Activated CD8-positive, alpha-beta memory T cell treated with anti-CD3 and anti-CD28 coated beads for 36 hours (primary cell): ENCODE results near the gene CFL1. TPM values are rescaled to one million over a fixed set of nuclear protein-coding genes. Genes with fewer than 3 reads are reported as not detected.

ENCODE experiments used
- CTCF ChIA-PET: fragments of 350-600 bp; sonication (Branson Sonifier 250); formaldehyde crosslinking; loops from one replicate; lab custom pipeline; 2021; ENCODE audit warnings: antibody characterized with exemption; lab: Charles Lee
- POLR2A ChIA-PET: fragments of 350-600 bp; sonication (Branson Sonifier 250); formaldehyde crosslinking; loops from one replicate; lab custom pipeline; 2021; ENCODE audit warnings: antibody characterized with exemption; lab: Charles Lee
- total RNA-seq, 2 experiments: library from RNA; stranded (reverse); gene quantifications; one replicate each; pipeline ENCODE4 v1.2.3, GENCODE V29; 2021

CFL1 gene
- total RNA-seq, 2 experiments from 2014 or later = 1,167 to 1,207 TPM

GRCh38 chr11:65891219-65892136, 33.5 kb upstream of the CFL1 start:
- ChIA-PET POLR2A (interaction anchor here (0.6 to 4.7 kb wide), 16 partner anchors 9 to 321 kb away, joined by 3 to 67 read pairs (median 4); partner anchors contain the start of genes BANF1, C11orf68, CFL1 and EIF1AD), CTCF (interaction anchor here (1.0 to 12.8 kb wide), 11 partner anchors 7 to 176 kb away, joined by 3 to 163 read pairs (median 10); partner anchors contain the start of genes C11orf68, CFL1, CTSW and FOSL1)

- ChIA-PET CTCF (interaction anchor here (1.1 to 12.8 kb wide), 12 partner anchors 8 to 177 kb away, joined by 3 to 163 read pairs (median 12); partner anchors contain the start of genes C11orf68, CFL1, CTSW and FOSL1), POLR2A (interaction anchor here (0.6 to 4.7 kb wide), 20 partner anchors 9 to 383 kb away, joined by 3 to 67 read pairs (median 4); partner anchors contain the start of genes BANF1, C11orf68, CFL1 and EIF1AD)
These were observed 32.6 kb upstream of the CFL1 start, which contains the start of gene CCDC85B for GRCh38 chr11:65890324-65891218. TSS of gene CCDC85B (plus strand) at chr11:65890673. CDS start at chr11:65890784, 111 bp downstream.

- CTCF ChIA-PET = interaction anchor here (0.6 to 12.8 kb wide), 33 partner anchors 11 to 1601 kb away, joined by 3 to 163 read pairs (median 3); partner anchors contain the start of genes C11orf68, CFL1, CTSW and FOSL1
- POLR2A ChIA-PET = interaction anchor here (0.6 to 4.7 kb wide), 11 partner anchors 9 to 317 kb away, joined by 3 to 67 read pairs (median 4); partner anchors contain the start of genes CFL1, FOSL1 and MUS81
These were observed 30.3 kb upstream of the CFL1 start, which contains the start of gene FIBP for GRCh38 chr11:65888163-65888814. TSS of gene FIBP (minus strand) at chr11:65888471. CDS start at chr11:65888418, 53 bp downstream.

GRCh38 chr11:65887723-65888162, 29.8 kb upstream of the CFL1 start:
- POLR2A ChIA-PET = interaction anchor here (0.6 to 4.7 kb wide), 10 partner anchors 9 to 316 kb away, joined by 3 to 67 read pairs (median 4); partner anchors contain the start of genes CFL1, FOSL1 and MUS81
- CTCF ChIA-PET = interaction anchor here (0.6 to 12.8 kb wide), 27 partner anchors 10 to 1602 kb away, joined by 3 to 163 read pairs (median 4); partner anchors contain the start of genes C11orf68, CFL1, CTSW and FOSL1

GRCh38 chr11:65886826-65887722, 29.1 kb upstream of the CFL1 start:
- CTCF ChIA-PET = interaction anchor here (0.6 to 12.8 kb wide), 15 partner anchors 9 to 175 kb away, joined by 3 to 163 read pairs (median 5); partner anchors contain the start of genes C11orf68, CFL1, CTSW and FOSL1
- POLR2A ChIA-PET = interaction anchor here (0.9 kb wide), 1 partner anchor 13 kb away, joined by 4 read pairs; the partner anchor contains the start of gene FOSL1

DNA sequence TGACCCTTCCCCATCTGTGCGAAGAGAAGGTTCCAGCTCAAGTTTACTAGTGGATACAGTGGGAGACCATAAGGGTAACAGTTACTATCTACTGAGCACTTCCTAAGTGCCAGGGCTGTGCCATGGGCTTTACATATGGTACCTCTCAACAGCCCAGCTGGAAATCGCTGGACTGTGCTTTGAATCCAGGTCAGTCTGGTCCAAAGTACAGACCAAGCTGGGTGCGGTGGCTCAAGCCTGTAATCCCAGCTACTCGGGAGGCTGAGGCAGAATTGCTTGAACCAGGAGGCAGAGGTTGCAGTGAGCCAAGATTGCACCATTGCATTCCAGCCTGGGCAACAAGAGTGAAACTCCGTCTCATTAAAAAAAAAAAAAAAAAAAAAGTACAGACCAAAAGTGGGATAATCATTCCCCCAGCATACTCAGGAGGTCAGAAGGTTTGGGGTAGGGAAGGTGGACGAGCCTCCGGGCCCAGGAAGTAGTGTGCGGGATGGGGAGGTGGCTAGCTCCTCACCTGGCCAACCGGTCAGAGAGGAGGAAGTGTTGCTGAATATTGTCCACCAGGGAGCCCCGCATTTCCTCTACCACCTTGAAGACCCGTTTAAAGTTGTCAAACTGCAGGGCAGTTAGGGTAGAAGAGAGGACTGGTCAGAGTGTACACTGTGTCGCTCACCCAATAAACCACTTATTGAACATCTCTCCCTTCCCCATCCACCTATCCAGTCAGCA, 28.0 kb upstream of the CFL1 start:
- ChIA-PET POLR2A (interaction anchor here (0.9 to 2.7 kb wide), 2 partner anchors 12 to 16 kb away, joined by 13 to 25 read pairs; no protein-coding TSS in a partner anchor), CTCF (interaction anchor here (0.6 to 12.8 kb wide), 21 partner anchors 8 to 346 kb away, joined by 3 to 163 read pairs (median 10); partner anchors contain the start of genes CFL1, CTSW, FOSL1 and KAT5)

GRCh38 chr11:65885231-65885630, 27.3 kb upstream of the CFL1 start:
- ChIA-PET CTCF (interaction anchor here (0.6 to 12.8 kb wide), 31 partner anchors 8 to 345 kb away, joined by 3 to 163 read pairs (median 6); partner anchors contain the start of genes CFL1, CTSW, FOSL1 and KAT5), POLR2A (interaction anchor here (0.5 to 2.7 kb wide), 6 partner anchors 13 to 36 kb away, joined by 3 to 25 read pairs (median 8); no protein-coding TSS in a partner anchor)

DNA sequence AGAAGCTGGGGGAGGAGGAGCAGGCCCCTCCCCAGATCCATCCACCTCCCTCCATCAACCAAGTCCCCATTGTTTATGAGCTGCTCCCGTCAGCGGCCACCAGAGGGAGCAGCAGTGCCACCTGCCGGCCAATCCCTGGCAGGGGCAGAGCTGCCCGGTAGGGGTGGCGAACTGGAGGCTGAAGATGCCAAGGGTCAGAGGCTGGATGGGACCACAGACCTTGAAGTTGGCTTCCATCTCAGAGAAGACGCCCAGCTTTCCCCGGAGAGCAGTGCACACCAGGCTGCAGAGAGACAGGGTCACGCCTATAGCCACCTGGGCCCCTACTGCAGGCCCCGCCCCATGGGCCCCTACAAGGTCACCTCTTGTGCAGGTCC, 26.7 kb upstream of the CFL1 start:
- POLR2A ChIA-PET = interaction anchor here (0.5 to 2.7 kb wide), 6 partner anchors 14 to 37 kb away, joined by 3 to 25 read pairs (median 8); no protein-coding TSS in a partner anchor
- CTCF ChIA-PET = interaction anchor here (0.7 to 12.8 kb wide), 37 partner anchors 7 to 345 kb away, joined by 3 to 163 read pairs (median 5); partner anchors contain the start of genes CFL1, CTSW, FOSL1 and KAT5

DNA sequence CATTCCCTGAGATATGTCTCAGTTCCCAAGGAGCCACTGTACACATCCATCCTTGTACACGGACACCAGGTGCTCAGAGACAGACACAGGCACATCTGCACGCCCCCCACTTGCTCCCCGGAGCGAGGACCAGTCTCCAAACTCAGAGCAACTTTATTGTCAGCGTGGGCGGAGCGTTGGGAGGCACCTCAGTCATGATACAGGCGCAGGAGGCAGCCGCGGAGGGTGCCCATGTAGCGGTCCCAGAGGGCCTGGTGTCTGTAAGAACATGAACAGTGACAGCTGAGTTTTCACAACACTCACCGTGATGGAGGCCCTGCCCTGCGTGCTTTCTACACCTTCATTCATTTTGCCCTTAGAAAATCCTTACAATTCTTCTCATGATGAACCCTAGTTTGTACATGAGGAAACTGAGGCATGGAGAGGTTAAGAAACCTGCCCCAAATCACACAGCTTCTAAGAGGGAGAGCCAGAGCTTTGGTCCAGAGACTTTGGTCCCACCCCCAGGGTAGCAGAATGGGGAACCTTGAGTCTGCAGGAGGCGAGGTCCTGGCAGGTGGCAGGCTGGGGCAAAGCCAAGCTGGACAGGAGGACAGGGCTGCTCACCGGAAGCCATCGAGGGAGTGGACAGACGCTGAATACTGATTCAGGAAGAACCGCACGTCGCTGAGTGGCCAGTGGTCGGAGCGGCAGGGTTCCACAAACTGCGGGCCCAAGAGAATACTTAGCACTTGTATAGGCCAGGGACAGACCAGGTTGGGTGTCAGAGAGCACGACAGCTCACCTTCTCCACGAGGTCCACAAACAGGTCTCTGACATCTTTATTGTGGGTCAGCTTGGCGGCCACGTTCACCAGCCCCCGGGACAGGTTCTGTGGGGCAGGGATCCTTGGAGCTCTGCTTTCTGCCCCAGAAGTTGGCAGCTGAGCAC, 26.1 kb upstream of the CFL1 start:
- CTCF ChIA-PET = interaction anchor here (0.7 to 12.8 kb wide), 34 partner anchors 6 to 266 kb away, joined by 3 to 163 read pairs (median 6); partner anchors contain the start of genes CFL1, CTSW, FOSL1 and KAT5
- POLR2A ChIA-PET = interaction anchor here (1.0 to 2.7 kb wide), 5 partner anchors 14 to 34 kb away, joined by 3 to 25 read pairs (median 7); no protein-coding TSS in a partner anchor

DNA sequence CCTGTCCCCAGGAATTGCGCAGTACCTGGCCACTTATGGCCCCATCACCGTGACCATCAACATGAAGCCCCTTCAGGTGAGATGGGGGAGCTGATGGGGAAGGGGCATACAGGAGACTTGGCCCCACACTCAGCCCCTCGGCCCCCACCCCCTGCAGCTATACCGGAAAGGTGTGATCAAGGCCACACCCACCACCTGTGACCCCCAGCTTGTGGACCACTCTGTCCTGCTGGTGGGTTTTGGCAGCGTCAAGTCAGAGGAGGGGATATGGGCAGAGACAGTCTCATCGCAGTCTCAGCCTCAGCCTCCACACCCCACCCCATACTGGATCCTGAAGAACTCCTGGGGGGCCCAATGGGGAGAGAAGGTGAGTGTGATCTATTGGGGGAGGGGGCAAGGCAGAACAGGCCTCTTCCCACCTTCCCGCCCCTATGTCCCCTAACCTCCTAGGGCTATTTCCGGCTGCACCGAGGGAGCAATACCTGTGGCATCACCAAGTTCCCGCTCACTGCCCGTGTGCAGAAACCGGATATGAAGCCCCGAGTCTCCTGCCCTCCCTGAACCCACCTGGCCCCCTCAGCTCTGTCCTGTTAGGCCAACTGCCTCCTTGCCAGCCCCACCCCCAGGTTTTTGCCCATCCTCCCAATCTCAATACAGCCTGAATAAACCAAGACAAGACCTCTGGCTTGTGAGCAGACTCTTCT, 25.2 kb upstream of the CFL1 start:
- ChIA-PET POLR2A (interaction anchor here (1.0 to 2.0 kb wide), 2 partner anchors 22 to 24 kb away, joined by 3 to 8 read pairs; no protein-coding TSS in a partner anchor), CTCF (interaction anchor here (1.6 to 12.8 kb wide), 6 partner anchors 6 to 102 kb away, joined by 7 to 163 read pairs (median 67); partner anchors contain the start of genes CFL1, CTSW, FOSL1 and MUS81)

DNA sequence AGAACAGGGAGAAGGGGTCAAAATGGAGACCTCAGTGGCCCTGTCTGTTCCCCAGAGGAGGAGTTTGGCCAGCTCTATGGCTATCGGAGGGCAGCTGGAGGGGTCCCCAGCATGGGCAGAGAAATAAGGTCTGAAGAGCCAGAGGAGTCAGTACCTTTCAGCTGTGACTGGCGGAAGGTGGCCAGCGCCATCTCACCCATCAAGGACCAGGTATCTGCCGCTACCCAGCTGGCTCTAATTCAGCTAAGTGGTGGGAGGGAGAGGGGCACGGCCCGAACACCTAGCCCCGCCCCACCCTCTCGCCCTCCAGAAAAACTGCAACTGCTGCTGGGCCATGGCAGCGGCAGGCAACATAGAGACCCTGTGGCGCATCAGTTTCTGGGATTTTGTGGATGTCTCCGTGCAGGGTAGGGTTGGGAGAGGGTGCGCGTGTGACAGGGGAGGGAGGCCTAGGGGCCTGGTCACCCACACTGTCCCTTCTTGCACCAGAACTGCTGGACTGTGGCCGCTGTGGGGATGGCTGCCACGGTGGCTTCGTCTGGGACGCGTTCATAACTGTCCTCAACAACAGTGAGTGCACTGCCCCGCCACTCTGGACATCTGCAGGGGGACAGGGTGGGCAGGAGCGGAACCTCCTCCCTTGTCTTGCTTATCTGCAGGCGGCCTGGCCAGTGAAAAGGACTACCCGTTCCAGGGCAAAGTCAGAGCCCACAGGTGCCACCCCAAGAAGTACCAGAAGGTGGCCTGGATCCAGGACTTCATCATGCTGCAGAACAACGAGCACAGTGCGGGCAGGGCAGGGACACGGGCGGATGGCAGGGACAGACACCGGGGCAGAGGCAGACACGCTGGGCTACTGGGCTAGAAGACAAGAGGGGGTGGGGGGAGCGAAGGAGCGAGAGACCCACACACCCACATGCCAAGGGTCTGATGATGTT, 24.4 kb upstream of the CFL1 start:
- CTCF ChIA-PET = interaction anchor here (9.7 to 12.8 kb wide), 2 partner anchors 6 to 23 kb away, joined by 98 to 163 read pairs; partner anchors contain the start of genes CCDC85B, CFL1, FIBP and MUS81
- POLR2A ChIA-PET = interaction anchor here (0.5 to 0.7 kb wide), 2 partner anchors 13 to 37 kb away, joined by 3 read pairs; no protein-coding TSS in a partner anchor
